OCI-LY1 (cell line): Measurements from ENCODE around the gene DPH2.

Source experiments
- H2AFZ ChIP-seq: fragments of 200-600 bp; sonication (generic), shearing (Covaris generic); 2 replicates; pipeline ENCODE4 v1.6.0; 2014; ENCODE audit warnings: antibody characterized with exemption, mild to moderate bottlenecking, low read length
- H3F3A ChIP-seq: fragments of 200-600 bp; sonication (generic), shearing (Covaris generic); 2 replicates; pipeline ENCODE4 v1.6.0; 2014; ENCODE audit warnings: mild to moderate bottlenecking, antibody characterized with exemption, low read length, moderate library complexity; ENCODE audit not compliant: insufficient read depth
- H3K27ac ChIP-seq: fragments of 200-600 bp; sonication (generic); 2 replicates; pipeline ENCODE4 v1.5.1; 2014; ENCODE audit warnings: low read length, mixed run types, mild to moderate bottlenecking, low read depth; ENCODE audit not compliant: poor library complexity, severe bottlenecking
- H3K27me3 ChIP-seq: fragments of 200-600 bp; sonication (generic); 2 replicates; pipeline ENCODE4 v1.6.0; 2014; ENCODE audit warnings: antibody characterized with exemption, mild to moderate bottlenecking, low read length, moderate library complexity; ENCODE audit not compliant: insufficient read depth
- H3K36me3 ChIP-seq: fragments of 200-600 bp; sonication (generic); 2 replicates; pipeline ENCODE4 v1.6.1; 2014; ENCODE audit warnings: mild to moderate bottlenecking, antibody characterized with exemption, low read length, moderate library complexity, mixed read lengths; ENCODE audit not compliant: insufficient read depth
- H3K4me1 ChIP-seq: fragments of 200-600 bp; sonication (generic); 2 replicates; pipeline ENCODE4 v1.5.1; 2014; ENCODE audit warnings: mild to moderate bottlenecking, low read length, moderate library complexity; ENCODE audit not compliant: insufficient read depth, severe bottlenecking
- H3K4me2 ChIP-seq: fragments of 200-600 bp; sonication (generic), shearing (Covaris generic); 2 replicates; pipeline ENCODE4 v1.6.1; 2014; ENCODE audit warnings: low read length
- H3K4me3 ChIP-seq: fragments of 200-600 bp; sonication (generic); 2 replicates; pipeline ENCODE4 v1.5.1; 2014; ENCODE audit warnings: low read length, low read depth, mild to moderate bottlenecking, mixed read lengths; ENCODE audit not compliant: poor library complexity, severe bottlenecking
- H3K79me2 ChIP-seq: fragments of 200-600 bp; shearing (Covaris generic); 2 replicates; pipeline ENCODE4 v1.6.1; 2016; ENCODE audit warnings: mixed run types, low read length, mixed read lengths; ENCODE audit not compliant: insufficient read depth
- H3K9ac ChIP-seq: fragments of 200-600 bp; sonication (generic), shearing (Covaris generic); 2 replicates; pipeline ENCODE4 v1.6.1; 2014; ENCODE audit warnings: mild to moderate bottlenecking, low read length, mixed read lengths
- H3K9me2 ChIP-seq: fragments of 200-600 bp; sonication (generic), shearing (Covaris generic); 2 replicates; pipeline ENCODE4 v1.6.1; 2014; ENCODE audit warnings: low read depth, mild to moderate bottlenecking, low read length, mixed read lengths
- H3K9me3 ChIP-seq: fragments of 200-600 bp; shearing (Covaris generic); 2 replicates; pipeline ENCODE4 v1.6.1; 2014; ENCODE audit warnings: low read length, mixed read lengths
- H4K20me1 ChIP-seq: fragments of 200-600 bp; sonication (generic), shearing (Covaris generic); 2 replicates; pipeline ENCODE4 v1.6.0; 2016; ENCODE audit warnings: mild to moderate bottlenecking, low read length; ENCODE audit not compliant: insufficient read depth
- CTCF ChIP-seq: fragments of 200-600 bp; sonication (generic), shearing (Covaris generic); IDR thresholded peaks from 2 replicates; pipeline ENCODE4 v1.5.1; 2017; ENCODE audit warnings: mild to moderate bottlenecking, antibody characterized with exemption, low read length, moderate library complexity, mixed read lengths
- EZH2 ChIP-seq: fragments of 200-600 bp; sonication (generic), shearing (Covaris generic); IDR thresholded peaks from 2 replicates; pipeline ENCODE4 v1.8.0; 2017; ENCODE audit warnings: borderline replicate concordance, mixed run types, mild to moderate bottlenecking, antibody characterized with exemption, low read length, moderate library complexity, mixed read lengths

The DPH2 gene

GRCh38 chr1:43978551-43979260 is 8.9 kb downstream of the DPH2 start, which contains the start of gene B4GALT2:
Gene B4GALT2 (plus strand): TSS chr1:43979210. CDS start chr1:43981161, 1,951 bp downstream.
- H3K4me3 ChIP-seq = peak within 1 kb of the TSS; percentile 56
- H3K9me2 ChIP-seq = no peaks in the 10 kb centered on the region
- H3F3A ChIP-seq = peaks cover 4% of the 10 kb centered on the region; the same call in 1 of the 2 replicates
- H3K9ac ChIP-seq = peak within 1 kb of the TSS; percentile 60; the same call in 1 of the 2 replicates
- peak within 1 kb of the TSS; percentile 71 for H3K4me2 ChIP-seq
- no peaks in the 10 kb centered on the region for H3K79me2 ChIP-seq
- no peak within 1 kb of the TSS for H2AFZ ChIP-seq
- no peak for TF ChIP-seq EZH2
- TF ChIP-seq CTCF = no peak
- H3K27me3 ChIP-seq = 0 out of 2 replicates have a peak, but pooled peaks cover 8% of the 10 kb centered on the region
- H3K27ac ChIP-seq = no peak within 1 kb of the TSS
- peaks cover 34% of the 10 kb centered on the region for H3K36me3 ChIP-seq
- H3K4me1 ChIP-seq = peaks cover 40% of the 10 kb centered on the region
- H3K9me3 ChIP-seq = no peaks in the 10 kb centered on the region
- H4K20me1 ChIP-seq = no peaks in the 10 kb centered on the region

GRCh38 chr1:43979261-43979527 is 9.4 kb downstream of the DPH2 start:
- TF ChIP-seq CTCF (no peak), EZH2 (no peak)
- H2AFZ ChIP-seq = no peak overlapping the region
- no peaks in the 10 kb centered on the region for H3K9me2 ChIP-seq
- H4K20me1 ChIP-seq = no peaks in the 10 kb centered on the region
- H3K79me2 ChIP-seq = no peaks in the 10 kb centered on the region
- H3K27ac ChIP-seq = no peak overlapping the region
- H3K4me3 ChIP-seq = peak overlapping the region; percentile 56
- H3K9me3 ChIP-seq = no peaks in the 10 kb centered on the region
- H3K27me3 ChIP-seq = 0 out of 2 replicates have a peak, but pooled peaks cover 8% of the 10 kb centered on the region
- peak overlapping the region; percentile 37; the same call in 1 of the 2 replicates for H3K9ac ChIP-seq
- H3K36me3 ChIP-seq = peaks cover 31% of the 10 kb centered on the region
- peaks cover 35% of the 10 kb centered on the region for H3K4me1 ChIP-seq
- H3F3A ChIP-seq = peaks cover 4% of the 10 kb centered on the region; the same call in 1 of the 2 replicates
- H3K4me2 ChIP-seq = peak overlapping the region; percentile 52

GRCh38 chr1:43979528-43980254 is 9.9 kb downstream of the DPH2 start:
- no peaks in the 10 kb centered on the region for H4K20me1 ChIP-seq
- no peaks in the 10 kb centered on the region for H3K79me2 ChIP-seq
- peaks cover 31% of the 10 kb centered on the region for H3K36me3 ChIP-seq

More at GRCh38 chr1:43979528-43980254, 9.9 kb downstream of the DPH2 start:
- TF ChIP-seq CTCF (no peak), EZH2 (no peak)
- Histone ChIP-seq H3K9ac (peak overlapping the region; percentile 37; the same call in 1 of the 2 replicates), H3K4me1 (peaks cover 32% of the 10 kb centered on the region), H2AFZ (no peak overlapping the region), H3K9me2 (no peaks in the 10 kb centered on the region), H3K4me2 (peak overlapping the region; percentile 52), H3K9me3 (no peaks in the 10 kb centered on the region), H3F3A (peaks cover 4% of the 10 kb centered on the region; the same call in 1 of the 2 replicates), H3K4me3 (peak overlapping the region; percentile 56), H3K27ac (no peak overlapping the region), H3K27me3 (0 out of 2 replicates have a peak, but pooled peaks cover 8% of the 10 kb centered on the region)
